Measurements from ENCODE around the gene YKT6.
A peak's percentile ranks its signal among the peaks of the same experiment; 100 is the strongest.
"Not testable (repeated sequence)": the region's sequence is repeated elsewhere in the genome, so short reads cannot be mapped to it uniquely, and the experiment has no call there.

YKT6 gene

DNA sequence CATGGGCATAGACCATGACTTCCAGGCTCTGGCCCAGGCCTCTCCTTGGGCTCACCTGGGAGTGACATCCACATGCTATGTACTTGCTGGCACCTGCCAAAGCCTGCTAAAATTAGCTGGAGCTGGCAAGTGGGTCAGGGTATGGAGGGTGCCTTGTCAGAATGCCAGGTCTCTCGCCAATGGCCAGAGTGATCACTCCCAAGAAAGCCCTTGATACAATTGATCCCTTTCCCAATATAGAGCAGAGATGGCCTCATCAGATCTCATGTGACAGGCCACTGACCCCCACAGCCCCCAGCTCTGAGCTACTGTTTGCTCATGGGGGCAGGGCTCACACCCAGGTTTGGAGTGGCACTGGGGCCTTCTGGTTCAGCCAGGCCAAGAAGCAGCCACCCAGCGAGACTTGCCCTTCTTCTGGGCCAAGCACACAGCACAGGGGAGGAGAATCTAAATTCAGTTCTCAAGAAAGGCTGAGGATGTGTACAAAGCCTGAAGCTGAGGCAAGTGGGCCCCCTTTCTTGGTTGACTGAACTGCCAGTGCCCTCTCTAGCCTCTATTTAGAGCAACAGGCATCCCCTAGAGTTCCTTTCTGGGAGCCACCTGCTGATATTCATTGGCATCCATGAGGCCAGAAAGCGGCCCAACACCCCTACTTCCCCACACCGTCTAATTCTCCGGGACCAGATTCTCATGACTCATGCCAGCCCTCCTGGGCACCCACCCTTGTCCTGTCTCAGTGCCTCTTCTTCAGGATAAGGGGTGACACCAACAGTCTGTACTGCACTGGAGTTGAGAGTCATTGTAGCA lies 40.8 kb upstream of the YKT6 start:
- CTCF ChIA-PET, result no interaction called here
- TF ChIP-seq, protein P1, sequence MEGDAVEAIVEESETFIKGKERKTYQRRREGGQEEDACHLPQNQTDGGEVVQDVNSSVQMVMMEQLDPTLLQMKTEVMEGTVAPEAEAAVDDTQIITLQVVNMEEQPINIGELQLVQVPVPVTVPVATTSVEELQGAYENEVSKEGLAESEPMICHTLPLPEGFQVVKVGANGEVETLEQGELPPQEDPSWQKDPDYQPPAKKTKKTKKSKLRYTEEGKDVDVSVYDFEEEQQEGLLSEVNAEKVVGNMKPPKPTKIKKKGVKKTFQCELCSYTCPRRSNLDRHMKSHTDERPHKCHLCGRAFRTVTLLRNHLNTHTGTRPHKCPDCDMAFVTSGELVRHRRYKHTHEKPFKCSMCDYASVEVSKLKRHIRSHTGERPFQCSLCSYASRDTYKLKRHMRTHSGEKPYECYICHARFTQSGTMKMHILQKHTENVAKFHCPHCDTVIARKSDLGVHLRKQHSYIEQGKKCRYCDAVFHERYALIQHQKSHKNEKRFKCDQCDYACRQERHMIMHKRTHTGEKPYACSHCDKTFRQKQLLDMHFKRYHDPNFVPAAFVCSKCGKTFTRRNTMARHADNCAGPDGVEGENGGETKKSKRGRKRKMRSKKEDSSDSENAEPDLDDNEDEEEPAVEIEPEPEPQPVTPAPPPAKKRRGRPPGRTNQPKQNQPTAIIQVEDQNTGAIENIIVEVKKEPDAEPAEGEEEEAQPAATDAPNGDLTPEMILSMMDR (IDR thresholded peaks at IDR 0.05; ENCODE audit: insufficient read depth, low read length, missing control alignments), result no peak
- POLR2A ChIA-PET, result no interaction called here
- no peak overlapping the region for H3K4me3 ChIP-seq (ENCODE audit: low read depth, low read length)
- no peak for DNase-seq (ENCODE audit: low read depth, low spot score)

DNA sequence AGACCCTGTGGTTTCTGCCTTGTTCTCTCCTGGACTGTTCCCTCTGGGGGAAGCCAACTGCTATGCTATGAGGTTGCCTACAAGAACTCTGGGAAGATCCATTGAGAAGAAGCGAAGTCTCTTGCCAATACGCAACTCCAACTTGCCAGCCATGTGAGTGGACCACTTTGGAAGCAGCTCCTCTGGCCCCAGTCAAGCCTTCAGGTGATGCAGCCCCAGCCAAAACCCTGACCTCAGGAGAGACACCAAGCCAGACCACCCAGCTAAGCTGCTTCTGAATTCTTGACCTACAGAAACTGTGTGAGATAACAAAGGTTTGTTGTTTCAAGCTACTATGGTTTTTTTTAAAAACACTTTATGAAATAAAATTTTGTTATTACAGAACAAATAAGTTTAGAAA lies 39.4 kb upstream of the YKT6 start:
- H3K4me3 ChIP-seq (ENCODE audit: low read depth, low read length), result no peak overlapping the region
- no peak for DNase-seq (ENCODE audit: low read depth, low spot score)
- POLR2A ChIA-PET, result no interaction called here
- TF ChIP-seq, protein P1 (IDR thresholded peaks at IDR 0.05; ENCODE audit: insufficient read depth, low read length, missing control alignments), result no peak
- CTCF ChIA-PET, result interaction anchor here (1.5 kb wide), 1 partner anchor 11 kb away, joined by 4 read pairs; no protein-coding TSS in a partner anchor

GRCh38 chr7:44162179-44162578 lies 38.6 kb upstream of the YKT6 start:
- POLR2A ChIA-PET, result no interaction called here
- CTCF ChIA-PET, result interaction anchor here (1.5 kb wide), 1 partner anchor 12 kb away, joined by 4 read pairs; no protein-coding TSS in a partner anchor
- H3K4me3 ChIP-seq (ENCODE audit: low read depth, low read length), result no peak overlapping the region
- TF ChIP-seq, protein P1 (IDR thresholded peaks at IDR 0.05; ENCODE audit: insufficient read depth, low read length, missing control alignments), result no peak
- no peak for DNase-seq (ENCODE audit: low read depth, low spot score)

DNA sequence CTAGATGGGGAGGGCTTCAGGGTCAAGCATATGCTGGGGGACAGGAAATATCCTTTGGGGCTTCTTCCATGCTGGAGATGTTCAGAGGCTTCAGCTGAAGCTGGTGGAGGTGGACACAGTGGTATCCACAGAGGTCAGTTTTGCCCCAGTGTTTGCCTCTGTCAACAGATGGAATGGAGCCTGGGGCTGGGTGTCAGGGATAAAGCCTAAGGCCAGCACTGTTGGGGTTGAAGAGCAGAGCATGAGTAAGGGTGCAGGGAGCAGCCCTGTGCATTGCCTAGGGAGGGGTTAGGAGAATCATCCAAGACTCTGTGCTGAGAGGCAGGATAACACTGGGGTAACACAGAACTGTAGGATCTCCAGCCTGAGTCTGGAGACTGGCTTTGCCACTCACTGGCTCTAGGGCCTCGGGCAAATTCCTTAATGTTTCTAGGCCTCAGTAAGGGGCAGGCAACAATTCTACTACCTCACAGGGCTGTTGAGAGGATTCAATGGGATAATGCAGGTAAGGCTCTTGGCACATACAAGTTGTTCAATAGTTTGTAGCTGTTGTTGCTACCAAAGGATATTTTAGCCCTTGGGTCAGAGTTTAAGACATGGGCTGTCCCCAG lies 37.9 kb upstream of the YKT6 start:
- CTCF ChIA-PET, result interaction anchor here (1.1 to 2.2 kb wide), 5 partner anchors 9 to 34 kb away, joined by 3 to 8 read pairs (median 4); no protein-coding TSS in a partner anchor
- no peak overlapping the region for H3K4me3 ChIP-seq (ENCODE audit: low read depth, low read length)
- TF ChIP-seq, protein P1 (IDR thresholded peaks at IDR 0.05; ENCODE audit: insufficient read depth, low read length, missing control alignments), result no peak
- DNase-seq (ENCODE audit: low read depth, low spot score), result no peak
- POLR2A ChIA-PET, result interaction anchor here (1.0 to 1.1 kb wide), 2 partner anchors 13 to 40 kb away, joined by 3 to 4 read pairs; partner anchors contain the start of gene POLD2

DNA sequence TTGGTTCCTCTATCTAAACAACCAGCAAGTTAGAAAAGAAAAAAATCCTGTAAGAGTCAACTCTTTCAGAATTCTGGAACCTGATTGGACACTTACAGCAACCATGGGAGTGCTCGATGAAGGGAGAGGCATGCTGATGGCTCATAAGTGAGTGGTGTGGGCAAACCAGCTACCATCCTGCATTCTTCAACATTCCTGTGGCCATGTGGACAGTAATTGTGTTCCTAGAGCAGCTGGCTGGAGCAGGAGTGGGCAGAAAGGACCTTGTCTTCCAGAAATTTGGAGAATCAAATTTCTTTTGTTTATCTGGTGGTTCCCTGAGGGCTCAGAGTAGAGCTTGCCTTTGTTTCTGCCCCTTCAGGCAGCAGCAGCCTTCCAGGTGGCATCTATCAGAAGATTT lies 37.2 kb upstream of the YKT6 start:
- POLR2A ChIA-PET, result interaction anchor here (1.0 to 1.1 kb wide), 2 partner anchors 13 to 41 kb away, joined by 3 to 4 read pairs; partner anchors contain the start of gene POLD2
- CTCF ChIA-PET, result interaction anchor here (1.0 to 2.5 kb wide), 7 partner anchors 9 to 91 kb away, joined by 3 to 8 read pairs (median 4); no protein-coding TSS in a partner anchor
- peak; percentile 86 for DNase-seq (ENCODE audit: low read depth, low spot score)
- TF ChIP-seq, protein P1 (IDR thresholded peaks at IDR 0.05; ENCODE audit: insufficient read depth, low read length, missing control alignments), result no peak
- H3K4me3 ChIP-seq (ENCODE audit: low read depth, low read length), result no peak overlapping the region

GRCh38 chr7:44167920-44168319 lies 32.9 kb upstream of the YKT6 start:
- no peak overlapping the region for H3K4me3 ChIP-seq (ENCODE audit: low read depth, low read length)
- TF ChIP-seq, protein P1 (IDR thresholded peaks at IDR 0.05; ENCODE audit: insufficient read depth, low read length, missing control alignments), result no peak
- no peak for DNase-seq (ENCODE audit: low read depth, low spot score)
- CTCF ChIA-PET, result no interaction called here
- POLR2A ChIA-PET, result no interaction called here

DNA sequence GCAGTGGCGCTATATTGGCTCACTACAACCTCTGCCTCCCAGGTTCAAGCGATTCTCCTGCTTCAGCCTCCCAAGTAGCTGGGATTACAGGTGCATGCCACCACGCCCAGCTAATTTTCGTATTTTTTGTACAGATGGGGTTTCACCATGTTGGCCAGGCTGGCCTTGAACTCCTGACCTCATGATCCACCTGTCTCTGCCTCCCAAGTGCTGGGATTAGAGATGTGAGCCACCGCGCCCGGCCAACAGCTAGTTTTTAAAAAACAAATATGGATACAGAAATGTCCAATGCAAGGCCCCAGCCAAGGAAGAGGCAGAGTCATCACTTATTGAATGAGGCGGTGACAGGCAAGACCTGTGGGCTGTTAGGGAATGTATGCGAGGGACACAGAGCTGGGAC lies 28.9 kb upstream of the YKT6 start:
- DNase-seq (ENCODE audit: low read depth, low spot score); H3K4me3 ChIP-seq (ENCODE audit: low read depth, low read length); POLR2A ChIA-PET: not testable (repeated sequence)
- CTCF ChIA-PET, result interaction anchor here (0.6 to 1.0 kb wide), 4 partner anchors 8 to 103 kb away, joined by 3 to 4 read pairs (median 3); no protein-coding TSS in a partner anchor
